NCI-H524 treated with DMSO at 0.1 percent for 48 hours (cell line): ENCODE results near the gene TTC34.

Experiments
- DNase-seq: peaks from one replicate; lab custom pipeline; 2025; lab: John Stamatoyannopoulos, UW

TTC34 gene

GRCh38 chr1:2828586-2829250, 27.2 kb upstream of the TTC34 start:
- DNase-seq = no peak

- no peak for DNase-seq
These were observed 25.3 kb upstream of the TTC34 start for GRCh38 chr1:2826736-2827292.

GRCh38 chr1:2826316-2826715, 24.8 kb upstream of the TTC34 start:
- no peak for DNase-seq

GRCh38 chr1:2825487-2826189, 24.1 kb upstream of the TTC34 start:
- DNase-seq = no peak

- no peak for DNase-seq
These were observed 23.5 kb upstream of the TTC34 start for GRCh38 chr1:2824999-2825398.

GRCh38 chr1:2823921-2824610, 22.6 kb upstream of the TTC34 start:
- DNase-seq = no peak

- DNase-seq = no peak
These were observed 21.2 kb upstream of the TTC34 start for GRCh38 chr1:2822621-2823145.

- DNase-seq = no peak
These were observed 20.6 kb upstream of the TTC34 start for GRCh38 chr1:2821966-2822620.

- no peak for DNase-seq
These were observed 20.0 kb upstream of the TTC34 start for GRCh38 chr1:2821373-2821955.

- no peak for DNase-seq
These were observed 19.4 kb upstream of the TTC34 start for GRCh38 chr1:2820731-2821372.

GRCh38 chr1:2819831-2820730, 18.6 kb upstream of the TTC34 start:
- DNase-seq = no peak

- no peak for DNase-seq
These were observed 17.9 kb upstream of the TTC34 start for GRCh38 chr1:2819429-2819828.

- DNase-seq = no peak
These were observed 16.5 kb upstream of the TTC34 start for GRCh38 chr1:2817784-2818564.

GRCh38 chr1:2816786-2817185, 15.3 kb upstream of the TTC34 start:
- DNase-seq = no peak

GRCh38 chr1:2815551-2815950, 14.1 kb upstream of the TTC34 start:
- DNase-seq = no peak

- no peak for DNase-seq
These were observed 13.1 kb upstream of the TTC34 start for GRCh38 chr1:2814511-2815075.

GRCh38 chr1:2812939-2813653, 11.6 kb upstream of the TTC34 start:
- no peak for DNase-seq

- no peak for DNase-seq
These were observed 10.6 kb upstream of the TTC34 start for GRCh38 chr1:2812136-2812535.
